ENCODE data around the gene CATSPER4.

- TF ChIP-seq CTCF (IDR thresholded peaks at IDR 0.05) (no peak), POLR2A (IDR thresholded peaks at IDR 0.05) (no peak)
Measured at GRCh38 chr1:26200413-26200812, 10.0 kb downstream of the CATSPER4 start.

Data from vagina (tissue), 2 donors.